Kidney (tissue), 14 donors: ENCODE data around the gene ZBTB46. TPM values are rescaled to one million over a fixed set of nuclear protein-coding genes. Genes with fewer than 3 reads are reported as not detected.

ENCODE experiments used
- DNase-seq, 5 donors: peaks; one replicate each; pipeline ENCODE4 v3.0.0-alpha.2; 2013 to 2020
- FAIRE-seq: peaks from 2 replicates; lab custom pipeline; 2012; peaks lifted over from hg19 to GRCh38; lab: Jason Lieb, UNC
- H3K27ac ChIP-seq, 2 donors: one replicate each; pipeline ENCODE4 v1.7.0; 2013; ENCODE audit warnings: low read depth in 2 of 2, low read length in 2 of 2, inconsistent platforms in 1 of 2
- H3K27me3 ChIP-seq: one replicate; pipeline ENCODE4 v1.7.1; 2013; ENCODE audit warnings: low read length, inconsistent platforms; ENCODE audit not compliant: control insufficient read depth, insufficient read depth
- H3K36me3 ChIP-seq, 3 donors: one replicate each; pipeline versions ENCODE4 v1.7.0 to v1.7.1; 2013; ENCODE audit warnings: low read length in 3 of 3, control low read depth in 1 of 3, inconsistent platforms in 1 of 3; ENCODE audit not compliant: insufficient read depth in 3 of 3, control insufficient read depth in 2 of 3
- H3K4me1 ChIP-seq, 3 donors: one replicate each; pipeline versions ENCODE4 v1.7.0 to v1.7.1; 2013; ENCODE audit warnings: low read length in 3 of 3, inconsistent platforms in 1 of 3, low read depth in 1 of 3; ENCODE audit not compliant: control insufficient read depth in 2 of 3, insufficient read depth in 2 of 3
- H3K4me3 ChIP-seq, 3 donors: one replicate each; pipeline versions ENCODE4 v1.7.0 to v1.8.1; 2013; ENCODE audit warnings: low read length in 3 of 3, control low read depth in 1 of 3, inconsistent platforms in 1 of 3
- H3K9ac ChIP-seq, 3 donors: one replicate each; pipeline versions ENCODE4 v1.7.0 to v1.7.1; 2013; ENCODE audit warnings: low read length in 3 of 3, control low read depth in 1 of 3, inconsistent platforms in 1 of 3
- H3K9me3 ChIP-seq, 3 donors: one replicate each; pipeline versions ENCODE4 v1.7.0 to v1.7.1; 2013; ENCODE audit warnings: low read length in 3 of 3, control low read depth in 1 of 3, inconsistent platforms in 1 of 3; ENCODE audit not compliant: control insufficient read depth in 2 of 3, insufficient read depth in 1 of 3
- intact Hi-C: fragments of 100-400 bp; cut with DNase I; formaldehyde crosslinking; loops from one replicate; pipeline ENCODE4 v1.11.1; 2022
- polyA plus RNA-seq: library from polyadenylated mRNA; stranded (reverse); fragments of 350-450 nt; fragmentation: Illumina TruSeq; extraction: RNeasy Lipid Tissue Mini Kit (QIAGEN cat#74804); gene quantifications from one replicate; pipeline ENCODE4 v1.2.3, GENCODE V29; 2014; ENCODE audit warnings: low read depth, low replicate concordance; ENCODE audit not compliant: insufficient read depth
- total RNA-seq: library from RNA; stranded (reverse); fragmentation: NEBNext Ultra II Directional; extraction: Animal tissue kit (Norgen Biotek cat#: 25700); gene quantifications from one replicate; pipeline ENCODE4 v1.2.1, GENCODE V29; 2021
- TF ChIP-seq, protein P1 (sequence below): IDR thresholded peaks from 3 replicates; pipeline ENCODE4 v1.5.1; 2012; ENCODE audit warnings: mild to moderate bottlenecking, moderate library complexity, borderline replicate concordance; ENCODE audit not compliant: insufficient read depth; ENCODE audit errors: extremely low read depth
- donor health status: control.
- donor health status: control.
- donor health status: control.
- donor health status: control.
- donor health status: control.
- donor health status: DM: yes; HTN: yes; CAD: no.
- donor health status: Normal renal cell carcinoma (clear cell type).

The ZBTB46 gene
- total and polyA plus RNA-seq, 2 donors from 2014 or later: 4.5 to 24.0 TPM

GRCh38 chr20:63774306-63774705 lies 56.8 kb downstream of the ZBTB46 start:
- Histone ChIP-seq H3K9me3 (no peaks in the 10 kb centered on the region), H3K9ac (no peak overlapping the region), H3K27ac (no peak overlapping the region), H3K27me3 (no peaks in the 10 kb centered on the region), H3K4me1 (peaks cover 0 to 15% (median 0%) of the 10 kb centered on the region in 3 donors), H3K4me3 (no peak overlapping the region), H3K36me3 (no peaks in the 10 kb centered on the region)
- FAIRE-seq: no peak
- TF ChIP-seq, protein P1, sequence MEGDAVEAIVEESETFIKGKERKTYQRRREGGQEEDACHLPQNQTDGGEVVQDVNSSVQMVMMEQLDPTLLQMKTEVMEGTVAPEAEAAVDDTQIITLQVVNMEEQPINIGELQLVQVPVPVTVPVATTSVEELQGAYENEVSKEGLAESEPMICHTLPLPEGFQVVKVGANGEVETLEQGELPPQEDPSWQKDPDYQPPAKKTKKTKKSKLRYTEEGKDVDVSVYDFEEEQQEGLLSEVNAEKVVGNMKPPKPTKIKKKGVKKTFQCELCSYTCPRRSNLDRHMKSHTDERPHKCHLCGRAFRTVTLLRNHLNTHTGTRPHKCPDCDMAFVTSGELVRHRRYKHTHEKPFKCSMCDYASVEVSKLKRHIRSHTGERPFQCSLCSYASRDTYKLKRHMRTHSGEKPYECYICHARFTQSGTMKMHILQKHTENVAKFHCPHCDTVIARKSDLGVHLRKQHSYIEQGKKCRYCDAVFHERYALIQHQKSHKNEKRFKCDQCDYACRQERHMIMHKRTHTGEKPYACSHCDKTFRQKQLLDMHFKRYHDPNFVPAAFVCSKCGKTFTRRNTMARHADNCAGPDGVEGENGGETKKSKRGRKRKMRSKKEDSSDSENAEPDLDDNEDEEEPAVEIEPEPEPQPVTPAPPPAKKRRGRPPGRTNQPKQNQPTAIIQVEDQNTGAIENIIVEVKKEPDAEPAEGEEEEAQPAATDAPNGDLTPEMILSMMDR: no peak
- DNase-seq: peak in 1 of 5 donors; percentile 76
- intact Hi-C loops: no loop called here

DNA sequence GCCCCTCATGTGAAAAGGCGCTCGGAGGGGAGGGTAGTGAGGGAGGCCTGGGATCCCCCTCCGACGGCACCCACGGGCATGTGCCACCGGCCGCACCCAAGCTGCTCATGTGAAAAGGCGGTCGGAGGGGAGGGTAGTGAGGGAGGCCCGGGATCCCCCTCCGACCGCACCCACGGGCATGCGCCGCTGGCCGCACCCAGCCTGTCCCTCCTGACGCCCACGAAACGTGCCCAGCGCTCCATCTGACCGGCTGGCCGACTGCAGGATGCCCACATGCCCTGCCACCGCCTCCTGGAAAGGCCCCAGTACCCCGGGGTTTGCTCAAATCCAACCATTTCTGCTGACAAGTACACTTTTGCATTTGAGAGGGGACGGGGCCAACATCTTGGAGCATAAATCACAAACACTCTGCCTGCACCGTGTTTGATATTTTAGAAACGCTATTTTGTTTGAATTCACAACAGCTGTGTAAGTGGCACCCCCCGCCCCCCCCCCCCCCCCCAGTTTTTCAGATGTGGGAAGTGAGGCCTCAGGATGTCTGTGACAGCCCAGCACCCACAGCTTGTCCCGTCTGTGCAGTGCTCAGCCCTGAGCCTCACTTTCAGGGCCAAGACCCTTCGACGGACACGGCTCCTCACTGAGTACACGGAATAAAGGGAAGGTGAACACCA lies 57.4 kb downstream of the ZBTB46 start:
- no peak overlapping the region for H3K4me3 ChIP-seq
- H3K4me1 ChIP-seq: peaks cover 0 to 15% (median 0%) of the 10 kb centered on the region in 3 donors
- no peaks in the 10 kb centered on the region for H3K27me3 ChIP-seq
- H3K27ac ChIP-seq: no peak overlapping the region
- no peaks in the 10 kb centered on the region for H3K36me3 ChIP-seq
- DNase-seq (peak in 1 of 5 donors; percentile 80), FAIRE-seq (no peak)
- TF ChIP-seq, protein P1: no peak
- intact Hi-C loops: no loop called here
- H3K9ac ChIP-seq: no peak overlapping the region
- no peaks in the 10 kb centered on the region for H3K9me3 ChIP-seq

DNA sequence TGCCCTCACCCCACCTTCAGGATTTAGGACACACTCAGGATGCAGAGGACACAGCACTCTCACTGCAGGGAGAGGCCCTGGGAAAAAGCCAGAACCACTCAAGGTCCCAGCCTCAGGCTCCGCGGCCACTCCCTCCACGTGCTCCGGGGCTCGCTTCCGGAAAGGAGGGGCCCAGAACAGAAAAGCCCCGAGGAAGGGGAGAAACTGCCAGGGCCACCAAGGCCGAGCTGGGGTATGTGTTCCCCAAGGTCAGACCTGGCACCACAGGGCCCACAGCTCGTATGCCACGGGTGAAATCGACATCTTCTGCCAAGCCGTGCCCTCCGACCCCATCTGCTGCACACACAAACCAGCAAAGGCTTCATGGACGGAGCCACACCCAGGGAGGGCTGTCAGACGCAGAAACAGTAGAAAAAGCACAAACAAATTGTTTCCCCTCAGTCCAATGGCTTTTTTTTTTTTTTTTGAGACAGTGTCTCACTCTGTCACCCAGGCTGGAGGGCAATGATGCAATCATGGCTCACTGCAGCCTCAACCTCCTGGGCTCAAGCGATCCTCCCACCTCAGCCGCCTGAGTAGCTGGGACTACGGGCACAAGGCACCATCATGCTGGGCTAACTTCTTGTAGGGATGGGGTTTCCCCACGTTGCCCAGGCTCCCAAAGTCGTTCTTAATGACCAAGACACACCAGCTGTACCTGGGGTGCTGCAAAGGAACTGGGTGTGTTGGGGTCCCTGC lies 58.1 kb downstream of the ZBTB46 start:
- no peak overlapping the region for H3K9ac ChIP-seq
- H3K4me3 ChIP-seq: no peak overlapping the region
- TF ChIP-seq, protein P1: no peak
- H3K27ac ChIP-seq: no peak overlapping the region
- intact Hi-C loops: no loop called here
- peak in 1 of 5 donors; percentile 76 for DNase-seq
- no peaks in the 10 kb centered on the region for H3K9me3 ChIP-seq
- H3K4me1 ChIP-seq: peaks cover 0 to 15% (median 0%) of the 10 kb centered on the region in 3 donors
- no peaks in the 10 kb centered on the region for H3K27me3 ChIP-seq
- FAIRE-seq: no peak
- no peaks in the 10 kb centered on the region for H3K36me3 ChIP-seq
